CD8-positive, alpha-beta memory T cell (primary cell): ENCODE data around the gene ADAMTS2. TPM values are rescaled to one million over a fixed set of nuclear protein-coding genes. Genes with fewer than 3 reads are reported as not detected.

Source experiments
- CTCF ChIA-PET: fragments of 350-600 bp; sonication (Branson Sonifier 250); formaldehyde crosslinking; loops from one replicate; lab custom pipeline; 2021; ENCODE audit warnings: antibody characterized with exemption; lab: Charles Lee
- POLR2A ChIA-PET: fragments of 350-600 bp; sonication (Branson Sonifier 250); formaldehyde crosslinking; loops from one replicate; lab custom pipeline; 2021; ENCODE audit warnings: antibody characterized with exemption; lab: Charles Lee
- DNase-seq, 5 donors: peaks; one replicate each; pipeline versions ENCODE4 v3.0.0 to v3.0.0-alpha.2; 2020 to 2022; ENCODE audit warnings: mixed read lengths in 1 of 5
- H3K27ac ChIP-seq: one replicate; pipeline ENCODE4 v1.7.0; 2013; ENCODE audit warnings: low read depth, mild to moderate bottlenecking, low read length, moderate library complexity
- H3K27me3 ChIP-seq: 2 replicates; pipeline ENCODE4 v1.7.0; 2013; ENCODE audit warnings: low read length, mild to moderate bottlenecking; ENCODE audit not compliant: insufficient read depth, poor library complexity, severe bottlenecking
- H3K36me3 ChIP-seq: 2 replicates; pipeline ENCODE4 v1.7.0; 2013; ENCODE audit warnings: mild to moderate bottlenecking, low read length, moderate library complexity; ENCODE audit not compliant: insufficient read depth
- H3K4me1 ChIP-seq: 2 replicates; pipeline ENCODE4 v1.7.0; 2013; ENCODE audit warnings: mild to moderate bottlenecking, low read length, moderate library complexity; ENCODE audit not compliant: insufficient read depth
- H3K4me3 ChIP-seq: 2 replicates; pipeline ENCODE4 v1.7.0; 2013; ENCODE audit warnings: mild to moderate bottlenecking, low read length
- H3K9me3 ChIP-seq: 2 replicates; pipeline ENCODE4 v1.7.0; 2013; ENCODE audit warnings: mild to moderate bottlenecking, low read length
- H3K27ac Mint-ChIP-seq, 8 donors: one replicate each; pipeline ENCODE4 v1.8.0; 2020 to 2021; ENCODE audit warnings: mixed read lengths in 8 of 8, mild to moderate bottlenecking in 6 of 8, inconsistent platforms in 3 of 8, moderate library complexity in 3 of 8
- H3K27me3 Mint-ChIP-seq, 2 donors: one replicate each; pipeline ENCODE4 v1.8.0; 2020 to 2021; ENCODE audit warnings: mixed read lengths in 2 of 2, mild to moderate bottlenecking in 1 of 2, moderate library complexity in 1 of 2
- H3K36me3 Mint-ChIP-seq, 3 donors: one replicate each; pipeline ENCODE4 v1.8.0; 2020 to 2021; ENCODE audit warnings: mixed read lengths in 3 of 3, inconsistent platforms in 1 of 3, mild to moderate bottlenecking in 1 of 3
- H3K4me1 Mint-ChIP-seq, 3 donors: one replicate each; pipeline ENCODE4 v1.8.0; 2020 to 2021; ENCODE audit warnings: mixed read lengths in 3 of 3, inconsistent platforms in 1 of 3, mild to moderate bottlenecking in 1 of 3
- H3K4me3 Mint-ChIP-seq, 7 donors: one replicate each; pipeline ENCODE4 v1.8.0; 2020 to 2021; ENCODE audit warnings: mixed read lengths in 7 of 7, mild to moderate bottlenecking in 6 of 7, moderate library complexity in 4 of 7, inconsistent platforms in 2 of 7
- H3K9me3 Mint-ChIP-seq, 5 donors: one replicate each; pipeline ENCODE4 v1.8.0; 2020 to 2022; ENCODE audit warnings: mixed read lengths in 5 of 5, mild to moderate bottlenecking in 3 of 5, moderate library complexity in 2 of 5, inconsistent platforms in 1 of 5
- polyA plus RNA-seq: library from polyadenylated mRNA; unstranded; fragments of 300-500 nt; fragmentation: Illumina TruSeq; gene quantifications from one replicate; pipeline ENCODE4 v1.2.3, GENCODE V29; 2021
- total RNA-seq, 2 experiments: library from RNA; stranded (reverse); gene quantifications; one replicate each; pipeline ENCODE4 v1.2.3, GENCODE V29; 2021

The ADAMTS2 gene
- total and polyA plus RNA-seq, 3 experiments from 2014 or later, result not detected

DNA sequence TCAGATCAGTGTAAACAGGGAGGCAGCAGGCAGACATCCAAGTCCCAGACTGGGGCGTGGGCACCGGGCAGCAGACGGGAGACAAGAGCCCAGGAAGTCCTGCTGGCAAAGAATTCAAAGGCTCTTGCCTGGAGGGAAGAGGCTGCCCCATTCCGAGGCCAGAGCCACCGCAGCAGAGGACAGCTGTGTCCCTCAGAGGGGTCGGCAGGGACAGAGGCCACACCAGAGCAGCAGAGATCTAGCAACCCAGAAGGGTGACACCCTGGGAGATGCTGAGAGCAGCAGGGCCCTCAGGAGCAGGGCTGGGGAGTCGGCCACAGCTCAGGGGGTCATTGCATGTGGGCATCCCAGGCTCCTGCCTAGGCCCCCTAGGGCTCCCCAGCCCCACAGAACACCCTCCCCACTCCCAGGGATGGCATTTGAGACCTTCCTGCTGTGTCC, 29.1 kb downstream of the ADAMTS2 start:
- ChIA-PET CTCF (no interaction called here), POLR2A (no interaction called here)
- H3K36me3 ChIP-seq, result no peaks in the 10 kb centered on the region
- no peaks in the 10 kb centered on the region for H3K4me1 Mint-ChIP-seq
- no peaks in the 10 kb centered on the region for H3K9me3 ChIP-seq
- H3K27ac ChIP-seq, result no peak overlapping the region
- H3K4me3 ChIP-seq, result no peak overlapping the region
- no peaks in the 10 kb centered on the region for H3K4me1 ChIP-seq
- H3K27ac Mint-ChIP-seq, result no peak overlapping the region
- peaks cover 0 to 2% (median 0%) of the 10 kb centered on the region in 5 donors for H3K9me3 Mint-ChIP-seq
- H3K27me3 Mint-ChIP-seq, result peaks cover 11% of the 10 kb centered on the region in 2 donors
- no peaks in the 10 kb centered on the region for H3K36me3 Mint-ChIP-seq
- no peak overlapping the region for H3K4me3 Mint-ChIP-seq
- peak in 1 of 5 donors; percentile 39 for DNase-seq
- H3K27me3 ChIP-seq, result no peaks in the 10 kb centered on the region

DNA sequence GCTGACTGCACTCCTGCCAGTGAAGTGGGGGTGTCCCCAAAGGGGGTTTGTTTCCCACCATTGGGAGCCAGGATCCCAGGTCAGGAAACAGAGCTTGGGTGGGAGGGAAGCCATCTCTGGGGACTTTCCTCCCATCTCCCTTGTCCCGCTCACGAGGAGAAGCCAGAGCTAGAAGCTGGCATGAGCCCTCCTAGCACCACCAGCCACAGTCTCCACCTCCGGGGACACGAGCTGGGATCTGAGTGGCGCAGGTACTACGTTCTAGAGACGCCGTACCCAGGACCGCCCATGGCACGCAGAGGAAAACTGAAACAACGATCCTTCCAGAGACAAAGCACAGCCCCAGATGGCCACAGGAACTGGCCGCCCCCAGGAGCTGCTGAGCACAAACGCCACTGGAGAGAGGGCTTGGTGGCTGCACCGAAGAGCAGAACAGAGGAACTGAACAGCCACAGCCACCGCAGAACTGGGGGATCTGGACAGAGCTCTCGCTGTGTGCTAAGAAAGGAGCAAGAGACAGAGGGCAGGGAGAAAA, 29.8 kb downstream of the ADAMTS2 start:
- Histone ChIP-seq H3K27me3 (no peaks in the 10 kb centered on the region), H3K36me3 (no peaks in the 10 kb centered on the region), H3K4me1 (no peaks in the 10 kb centered on the region), H3K4me3 (no peak overlapping the region), H3K9me3 (no peaks in the 10 kb centered on the region), H3K27ac (no peak overlapping the region)
- no peaks in the 10 kb centered on the region for H3K36me3 Mint-ChIP-seq
- DNase-seq, result peak in 1 of 5 donors; percentile 18
- POLR2A ChIA-PET, result no interaction called here
- H3K9me3 Mint-ChIP-seq, result peaks cover 0 to 2% (median 0%) of the 10 kb centered on the region in 5 donors
- CTCF ChIA-PET, result no interaction called here
- peaks cover 11% of the 10 kb centered on the region in 2 donors for H3K27me3 Mint-ChIP-seq
- H3K27ac Mint-ChIP-seq, result no peak overlapping the region
- no peak overlapping the region for H3K4me3 Mint-ChIP-seq
- no peaks in the 10 kb centered on the region for H3K4me1 Mint-ChIP-seq

GRCh38 chr5:179314606-179315355, 30.5 kb downstream of the ADAMTS2 start:
- Mint-ChIP-seq H3K4me3 (no peak overlapping the region), H3K27ac (no peak overlapping the region), H3K36me3 (no peaks in the 10 kb centered on the region), H3K9me3 (peaks cover 0 to 2% (median 0%) of the 10 kb centered on the region in 5 donors), H3K27me3 (peaks cover 11% of the 10 kb centered on the region in 2 donors), H3K4me1 (no peaks in the 10 kb centered on the region)
- H3K27me3 ChIP-seq, result no peaks in the 10 kb centered on the region
- CTCF ChIA-PET, result no interaction called here
- H3K9me3 ChIP-seq, result no peaks in the 10 kb centered on the region
- POLR2A ChIA-PET, result no interaction called here
- H3K4me1 ChIP-seq, result no peaks in the 10 kb centered on the region
- peak in 1 of 5 donors; percentile 2 for DNase-seq
- no peak overlapping the region for H3K4me3 ChIP-seq
- H3K27ac ChIP-seq, result no peak overlapping the region
- no peaks in the 10 kb centered on the region for H3K36me3 ChIP-seq

- H3K27ac ChIP-seq, result no peak overlapping the region
- Mint-ChIP-seq H3K9me3 (peaks cover 0 to 2% (median 0%) of the 10 kb centered on the region in 5 donors), H3K4me3 (no peak overlapping the region), H3K27ac (no peak overlapping the region), H3K4me1 (no peaks in the 10 kb centered on the region), H3K27me3 (peaks cover 8 to 11% of the 10 kb centered on the region in 2 donors), H3K36me3 (no peaks in the 10 kb centered on the region)
- CTCF ChIA-PET, result no interaction called here
- H3K9me3 ChIP-seq, result no peaks in the 10 kb centered on the region
- H3K27me3 ChIP-seq, result no peaks in the 10 kb centered on the region
- POLR2A ChIA-PET, result no interaction called here
- no peak overlapping the region for H3K4me3 ChIP-seq
- no peaks in the 10 kb centered on the region for H3K4me1 ChIP-seq
- no peaks in the 10 kb centered on the region for H3K36me3 ChIP-seq
- DNase-seq, result peak in 1 of 5 donors; percentile 40
Measured at GRCh38 chr5:179313849-179314521, 31.3 kb downstream of the ADAMTS2 start.

GRCh38 chr5:179312557-179313235, 32.6 kb downstream of the ADAMTS2 start:
- no peaks in the 10 kb centered on the region for H3K9me3 ChIP-seq
- H3K27me3 ChIP-seq, result no peaks in the 10 kb centered on the region
- H3K27ac Mint-ChIP-seq, result no peak overlapping the region
- H3K4me1 Mint-ChIP-seq, result no peaks in the 10 kb centered on the region
- H3K9me3 Mint-ChIP-seq, result peaks cover 0 to 2% (median 0%) of the 10 kb centered on the region in 5 donors
- peaks cover 6 to 11% of the 10 kb centered on the region in 2 donors for H3K27me3 Mint-ChIP-seq
- ChIA-PET CTCF (no interaction called here), POLR2A (no interaction called here)
- no peaks in the 10 kb centered on the region for H3K36me3 Mint-ChIP-seq
- H3K36me3 ChIP-seq, result no peaks in the 10 kb centered on the region
- no peaks in the 10 kb centered on the region for H3K4me1 ChIP-seq
- no peak overlapping the region for H3K27ac ChIP-seq
- no peak overlapping the region for H3K4me3 ChIP-seq
- peak in 1 of 5 donors; percentile 17 for DNase-seq
- H3K4me3 Mint-ChIP-seq, result no peak overlapping the region

DNA sequence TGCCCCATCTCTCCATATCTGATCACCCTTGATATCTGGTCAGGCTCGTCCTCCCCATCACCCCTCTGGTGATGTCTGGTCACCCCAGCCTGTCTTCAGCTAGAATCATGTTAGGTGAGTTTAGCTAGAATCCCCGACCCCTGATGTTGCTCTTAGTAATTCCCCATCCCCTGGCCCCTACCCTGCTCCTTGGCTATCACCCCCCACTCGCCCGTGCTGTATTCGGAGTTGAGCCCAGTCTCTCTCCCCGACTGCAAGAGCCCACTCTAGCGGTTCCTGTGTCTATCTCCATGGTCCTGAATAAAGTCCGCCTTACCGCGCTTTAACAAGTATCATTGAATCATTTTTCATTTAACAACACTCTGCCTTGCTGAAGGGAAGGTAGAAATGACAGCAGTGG, 33.7 kb downstream of the ADAMTS2 start:
- Mint-ChIP-seq H3K4me1 (no peaks in the 10 kb centered on the region), H3K4me3 (no peak overlapping the region), H3K36me3 (no peaks in the 10 kb centered on the region), H3K9me3 (peaks cover 0 to 4% (median 0%) of the 10 kb centered on the region in 5 donors), H3K27me3 (peaks cover 6 to 11% of the 10 kb centered on the region in 2 donors), H3K27ac (no peak overlapping the region)
- peak in 1 of 5 donors; percentile 29 for DNase-seq
- Histone ChIP-seq H3K36me3 (no peaks in the 10 kb centered on the region), H3K27ac (no peak overlapping the region), H3K4me3 (no peak overlapping the region), H3K27me3 (no peaks in the 10 kb centered on the region), H3K4me1 (no peaks in the 10 kb centered on the region), H3K9me3 (no peaks in the 10 kb centered on the region)
- POLR2A ChIA-PET, result no interaction called here
- CTCF ChIA-PET, result no interaction called here

DNA sequence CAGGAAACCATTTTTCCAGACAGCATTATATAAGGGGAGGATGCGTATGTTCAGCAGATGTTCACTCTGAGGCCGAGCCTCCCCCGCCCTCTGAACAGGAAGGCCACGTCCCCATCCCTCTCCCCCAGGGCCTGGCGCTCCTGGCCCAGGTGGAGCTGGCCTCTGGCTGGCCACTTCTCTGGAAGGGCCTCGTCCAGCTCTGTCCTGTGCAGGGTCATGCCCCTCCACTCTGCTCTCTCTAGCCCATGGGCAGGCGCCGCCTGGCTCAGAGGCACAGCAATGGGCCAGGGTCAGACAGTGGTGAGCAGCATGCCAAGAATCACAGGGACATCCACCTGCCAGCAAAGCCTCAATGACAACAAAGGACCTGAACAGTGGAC, 34.2 kb downstream of the ADAMTS2 start:
- Mint-ChIP-seq H3K9me3 (peaks cover 0 to 5% (median 2%) of the 10 kb centered on the region in 5 donors), H3K36me3 (no peaks in the 10 kb centered on the region), H3K27me3 (peaks cover 6 to 11% of the 10 kb centered on the region in 2 donors), H3K4me3 (no peak overlapping the region), H3K27ac (no peak overlapping the region), H3K4me1 (no peaks in the 10 kb centered on the region)
- Histone ChIP-seq H3K4me1 (no peaks in the 10 kb centered on the region), H3K9me3 (no peaks in the 10 kb centered on the region), H3K4me3 (no peak overlapping the region), H3K27me3 (no peaks in the 10 kb centered on the region), H3K36me3 (no peaks in the 10 kb centered on the region), H3K27ac (no peak overlapping the region)
- ChIA-PET CTCF (no interaction called here), POLR2A (no interaction called here)
- DNase-seq, result peak in 1 of 5 donors; percentile 21
